Neural progenitor cell (in vitro differentiated cells): ENCODE results near the gene PPFIA4. TPM values are rescaled to one million over a fixed set of nuclear protein-coding genes. Genes with fewer than 3 reads are reported as not detected.
A peak's percentile ranks its signal among the peaks of the same experiment; 100 is the strongest.

Experiments used
- DNase-seq: peaks from one replicate; pipeline ENCODE4 v3.0.0-alpha.2; 2016; ENCODE audit warnings: low spot score
- H2AFZ ChIP-seq: fragments of 200-600 bp; sonication (generic); replicated peaks from 2 replicates; pipeline ENCODE4 v1.6.1; 2016; ENCODE audit warnings: antibody characterized with exemption
- H3F3A ChIP-seq: fragments of 200-600 bp; sonication (generic); 2 replicates; pipeline ENCODE4 v1.6.1; 2016; ENCODE audit warnings: antibody characterized with exemption, low read depth
- H3K27ac ChIP-seq: fragments of 200-600 bp; sonication (generic); 2 replicates; pipeline ENCODE4 v1.5.1; 2016; ENCODE audit warnings: mild to moderate bottlenecking
- H3K27me3 ChIP-seq: fragments of 200-600 bp; sonication (generic); 2 replicates; pipeline ENCODE4 v1.6.1; 2016; ENCODE audit warnings: mild to moderate bottlenecking, moderate library complexity
- H3K36me3 ChIP-seq: fragments of 200-600 bp; sonication (generic); 2 replicates; pipeline ENCODE4 v1.5.1; 2016
- H3K4me1 ChIP-seq: fragments of 200-600 bp; sonication (generic); 2 replicates; pipeline ENCODE4 v1.6.1; 2016; ENCODE audit warnings: mixed run types
- H3K4me2 ChIP-seq: fragments of 200-600 bp; sonication (generic); 2 replicates; pipeline ENCODE4 v1.6.1; 2016
- H3K4me3 ChIP-seq: fragments of 200-600 bp; sonication (generic); 2 replicates; pipeline ENCODE4 v1.5.1; 2016
- H3K79me2 ChIP-seq: fragments of 200-600 bp; sonication (generic); 2 replicates; pipeline ENCODE4 v1.6.1; 2016; ENCODE audit warnings: low read depth
- H3K9ac ChIP-seq: fragments of 200-600 bp; sonication (generic); 2 replicates; pipeline ENCODE4 v1.6.1; 2016
- H3K9me3 ChIP-seq: fragments of 200-600 bp; sonication (generic); 2 replicates; pipeline ENCODE4 v1.5.1; 2016; ENCODE audit warnings: low read depth
- H4K20me1 ChIP-seq: fragments of 200-600 bp; sonication (generic); 2 replicates; pipeline ENCODE4 v1.6.1; 2016; ENCODE audit warnings: low read depth
- H3K27ac Mint-ChIP-seq: 3 replicates; pipeline ENCODE4 v1.8.0; 2021; ENCODE audit warnings: mixed read lengths
- H3K27me3 Mint-ChIP-seq: 2 replicates; pipeline ENCODE4 v1.8.0; 2022; ENCODE audit warnings: low read depth, mild to moderate bottlenecking, inconsistent platforms, moderate library complexity, mixed read lengths; ENCODE audit not compliant: insufficient read depth
- H3K36me3 Mint-ChIP-seq: 3 replicates; pipeline ENCODE4 v1.8.0; 2021; ENCODE audit warnings: mixed read lengths
- H3K4me1 Mint-ChIP-seq: 3 replicates; pipeline ENCODE4 v1.8.0; 2021; ENCODE audit warnings: mixed read lengths
- H3K4me3 Mint-ChIP-seq: 3 replicates; pipeline ENCODE4 v1.8.0; 2021; ENCODE audit warnings: mild to moderate bottlenecking, moderate library complexity, mixed read lengths
- H3K9me3 Mint-ChIP-seq: 3 replicates; pipeline ENCODE4 v1.8.0; 2020; ENCODE audit warnings: mixed read lengths
- CTCF ChIP-seq: fragments of 200-600 bp; sonication (generic); IDR thresholded peaks from 2 replicates; pipeline ENCODE4 v1.5.1; 2017; ENCODE audit warnings: antibody characterized with exemption, mild to moderate bottlenecking
- EZH2 ChIP-seq: fragments of 200-600 bp; sonication (generic); IDR thresholded peaks from 2 replicates; pipeline ENCODE4 v1.6.1; 2017; ENCODE audit warnings: antibody characterized with exemption, mild to moderate bottlenecking, moderate library complexity
- EZH2phosphoT487 ChIP-seq: fragments of 200-600 bp; sonication (generic); IDR thresholded peaks from 2 replicates; pipeline ENCODE4 v1.6.1; 2017; ENCODE audit warnings: antibody characterized with exemption
- total RNA-seq: library from RNA; depleted of rRNA; stranded (reverse); fragments of >200 nt; gene quantifications from 2 replicates; pipeline ENCODE4 v1.2.3, GENCODE V29; 2015; ENCODE audit warnings: low replicate concordance

The PPFIA4 gene
- total RNA-seq, 1 donor from 2014 or later, result 23.5 TPM

GRCh38 chr1:202994756-202995155, 31.5 kb upstream of the PPFIA4 start:
- peaks cover 25% of the 10 kb centered on the region for H3K27me3 ChIP-seq
- Mint-ChIP-seq H3K27ac (no peak overlapping the region), H3K36me3 (no peaks in the 10 kb centered on the region), H3K4me1 (no peaks in the 10 kb centered on the region), H3K27me3 (peaks cover 2% of the 10 kb centered on the region), H3K4me3 (no peak overlapping the region), H3K9me3 (no peaks in the 10 kb centered on the region)
- TF ChIP-seq EZH2 (no peak), CTCF (no peak), EZH2phosphoT487 (no peak)
- no peak overlapping the region for H3K4me3 ChIP-seq
- no peaks in the 10 kb centered on the region for H3K9me3 ChIP-seq
- H3K4me1 ChIP-seq, result no peaks in the 10 kb centered on the region
- H3F3A ChIP-seq, result no peaks in the 10 kb centered on the region
- no peaks in the 10 kb centered on the region for H3K79me2 ChIP-seq
- no peaks in the 10 kb centered on the region for H4K20me1 ChIP-seq
- no peak overlapping the region for H3K4me2 ChIP-seq
- H3K9ac ChIP-seq, result no peak overlapping the region
- H3K36me3 ChIP-seq, result no peaks in the 10 kb centered on the region
- no peak overlapping the region for H2AFZ ChIP-seq
- H3K27ac ChIP-seq, result no peak overlapping the region
- no peak for DNase-seq

GRCh38 chr1:202998836-202999750, 27.2 kb upstream of the PPFIA4 start:
- TF ChIP-seq EZH2 (no peak), CTCF (peak; percentile 94)
- Histone ChIP-seq H2AFZ (peak overlapping the region; percentile 90), H3K4me2 (no peak overlapping the region), H3K9ac (no peak overlapping the region), H4K20me1 (no peaks in the 10 kb centered on the region), H3K79me2 (no peaks in the 10 kb centered on the region), H3K9me3 (no peaks in the 10 kb centered on the region), H3F3A (no peaks in the 10 kb centered on the region), H3K27ac (no peak overlapping the region), H3K36me3 (no peaks in the 10 kb centered on the region), H3K4me3 (no peak overlapping the region), H3K27me3 (peaks cover 11% of the 10 kb centered on the region), H3K4me1 (no peaks in the 10 kb centered on the region)
- DNase-seq, result peak; percentile 72
- Mint-ChIP-seq H3K9me3 (no peaks in the 10 kb centered on the region), H3K4me1 (no peaks in the 10 kb centered on the region), H3K27ac (no peak overlapping the region), H3K36me3 (no peaks in the 10 kb centered on the region), H3K27me3 (peaks cover 2% of the 10 kb centered on the region), H3K4me3 (no peak overlapping the region)

- no peaks in the 10 kb centered on the region for H3K4me1 Mint-ChIP-seq
- H3K4me2 ChIP-seq, result no peak overlapping the region
- no peak overlapping the region for H3K4me3 Mint-ChIP-seq
- H3K9me3 Mint-ChIP-seq, result no peaks in the 10 kb centered on the region
- DNase-seq, result no peak
- no peak for TF ChIP-seq EZH2
- no peak for TF ChIP-seq CTCF
- TF ChIP-seq EZH2phosphoT487, result no peak
- no peak overlapping the region for H2AFZ ChIP-seq
- peaks cover 2% of the 10 kb centered on the region for H3K27me3 Mint-ChIP-seq
- no peaks in the 10 kb centered on the region for H3F3A ChIP-seq
- no peaks in the 10 kb centered on the region for H3K79me2 ChIP-seq
- H3K36me3 Mint-ChIP-seq, result no peaks in the 10 kb centered on the region
- no peaks in the 10 kb centered on the region for H4K20me1 ChIP-seq
- no peaks in the 10 kb centered on the region for H3K36me3 ChIP-seq
- peaks cover 11% of the 10 kb centered on the region for H3K27me3 ChIP-seq
- H3K27ac Mint-ChIP-seq, result no peak overlapping the region
- H3K27ac ChIP-seq, result no peak overlapping the region
- no peak overlapping the region for H3K4me3 ChIP-seq
- H3K4me1 ChIP-seq, result no peaks in the 10 kb centered on the region
- no peak overlapping the region for H3K9ac ChIP-seq
- no peaks in the 10 kb centered on the region for H3K9me3 ChIP-seq
Observed at GRCh38 chr1:203000217-203000944, 25.9 kb upstream of the PPFIA4 start.
